ENCODE data around the gene WNK1. TPM values are rescaled to one million over a fixed set of nuclear protein-coding genes. Genes with fewer than 3 reads are reported as not detected.

Gene WNK1
- total RNA-seq, 2 experiments from 2014 or later = 84.1 to 131 TPM

- TF ChIP-seq, protein P1, sequence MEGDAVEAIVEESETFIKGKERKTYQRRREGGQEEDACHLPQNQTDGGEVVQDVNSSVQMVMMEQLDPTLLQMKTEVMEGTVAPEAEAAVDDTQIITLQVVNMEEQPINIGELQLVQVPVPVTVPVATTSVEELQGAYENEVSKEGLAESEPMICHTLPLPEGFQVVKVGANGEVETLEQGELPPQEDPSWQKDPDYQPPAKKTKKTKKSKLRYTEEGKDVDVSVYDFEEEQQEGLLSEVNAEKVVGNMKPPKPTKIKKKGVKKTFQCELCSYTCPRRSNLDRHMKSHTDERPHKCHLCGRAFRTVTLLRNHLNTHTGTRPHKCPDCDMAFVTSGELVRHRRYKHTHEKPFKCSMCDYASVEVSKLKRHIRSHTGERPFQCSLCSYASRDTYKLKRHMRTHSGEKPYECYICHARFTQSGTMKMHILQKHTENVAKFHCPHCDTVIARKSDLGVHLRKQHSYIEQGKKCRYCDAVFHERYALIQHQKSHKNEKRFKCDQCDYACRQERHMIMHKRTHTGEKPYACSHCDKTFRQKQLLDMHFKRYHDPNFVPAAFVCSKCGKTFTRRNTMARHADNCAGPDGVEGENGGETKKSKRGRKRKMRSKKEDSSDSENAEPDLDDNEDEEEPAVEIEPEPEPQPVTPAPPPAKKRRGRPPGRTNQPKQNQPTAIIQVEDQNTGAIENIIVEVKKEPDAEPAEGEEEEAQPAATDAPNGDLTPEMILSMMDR (conservative IDR thresholded peaks at IDR 0.05; ENCODE audit: low read length) = peak; percentile 88
- no peak for TF ChIP-seq EZH2phosphoT487 (IDR thresholded peaks at IDR 0.05; ENCODE audit: borderline replicate concordance, low read depth, low read length)
- peak; percentile 99 for DNase-seq (ENCODE audit: low spot score)
- peak overlapping the region; percentile 90 for H3K4me2 ChIP-seq (ENCODE audit: low read length)
- peak overlapping the region; percentile 92 for H2AFZ ChIP-seq (ENCODE audit: low read length)
- no peaks in the 10 kb centered on the region for H3K9me2 ChIP-seq (ENCODE audit: insufficient read depth, low read length)
- peaks cover 39% of the 10 kb centered on the region for H3K4me1 ChIP-seq (ENCODE audit: insufficient read depth, low read length, poor library complexity, severe bottlenecking)
- intact Hi-C loops (cut with micrococcal nuclease; ENCODE audit: unreplicated experiment) = loop anchor here (1.0 to 10.0 kb wide), 7 partner anchors 27 to 843 kb away; partner anchors contain the start of genes FBXL14 and RAD52
- H4K20me1 ChIP-seq (ENCODE audit: insufficient read depth, low read length) = peaks cover 24% of the 10 kb centered on the region
- H3K9me3 ChIP-seq (ENCODE audit: low read length) = no peaks in the 10 kb centered on the region
- peaks cover 26% of the 10 kb centered on the region for H3K36me3 ChIP-seq (ENCODE audit: insufficient read depth, low read length)
- BruUV-seq (replicated peaks) = no TSS peak
- H3K27ac ChIP-seq (ENCODE audit: low read depth, low read length, poor library complexity, severe bottlenecking) = peak overlapping the region; percentile 90
- POLR2A ChIA-PET = interaction anchor here (0.6 to 3.8 kb wide), 42 partner anchors 9 to 565 kb away, joined by 3 to 37 read pairs (median 4); partner anchors contain the start of gene RAD52
- peaks cover 36% of the 10 kb centered on the region for H3K79me2 ChIP-seq (ENCODE audit: insufficient read depth, low read depth, low read length)
- peak overlapping the region; percentile 87 for H3K4me3 ChIP-seq (ENCODE audit: low read depth, low read length, poor library complexity, severe bottlenecking)
- CTCF ChIA-PET (ENCODE audit: unreplicated experiment) = interaction anchor here (0.6 to 3.1 kb wide), 10 partner anchors 12 to 182 kb away, joined by 3 to 25 read pairs (median 4); partner anchors contain the start of gene NINJ2
Observed at GRCh38 chr12:751192-751998, 984 bp upstream of the WNK1 start.

DNA sequence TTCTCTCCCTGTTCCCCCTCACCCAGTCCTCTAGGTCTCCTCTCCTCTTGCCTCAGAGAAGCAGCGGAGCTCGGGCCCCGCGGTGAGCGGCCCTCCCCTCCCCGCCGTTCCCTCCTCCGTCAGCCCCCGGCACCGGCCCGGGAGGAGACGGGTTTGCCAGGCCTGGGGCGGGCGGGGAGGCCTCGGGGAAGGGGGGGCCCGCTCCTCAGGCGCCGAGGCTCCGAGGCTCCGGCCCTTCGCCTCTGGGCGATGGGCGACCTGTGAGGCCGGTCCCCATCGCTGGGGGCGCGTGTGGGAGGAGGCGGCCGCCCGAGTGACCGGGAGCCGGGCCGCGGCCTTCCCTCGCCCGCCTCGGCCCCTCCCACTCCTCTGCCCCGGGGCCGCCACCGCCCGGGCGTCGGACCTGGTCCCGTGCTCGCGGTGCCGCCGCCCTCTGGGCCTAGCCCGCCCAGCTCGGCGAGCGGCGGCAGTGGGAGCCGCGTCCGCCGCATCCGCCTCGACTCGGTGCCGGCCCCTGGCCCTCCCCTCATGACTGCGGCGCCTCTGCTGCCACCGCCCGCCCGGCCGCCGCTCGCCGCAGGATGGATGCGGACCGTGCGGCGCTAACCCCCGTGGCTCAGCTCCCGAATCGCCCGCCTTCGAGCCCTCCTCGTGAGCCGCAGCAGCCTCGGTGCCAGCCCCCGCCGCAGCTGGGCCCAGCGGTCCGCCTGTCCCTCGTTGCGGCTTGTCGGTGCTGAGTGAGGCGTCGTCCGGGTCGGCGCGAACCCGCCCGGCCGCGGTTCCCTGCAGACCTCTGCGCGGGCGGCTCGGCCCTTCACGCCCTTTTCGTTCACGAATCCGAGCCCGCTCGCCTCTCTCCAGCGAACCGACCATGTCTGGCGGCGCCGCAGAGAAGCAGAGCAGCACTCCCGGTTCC is 574 bp downstream of the WNK1 start:
- Histone ChIP-seq H3K4me2 (ENCODE audit: low read length) (peak overlapping the region; percentile 96), H4K20me1 (ENCODE audit: insufficient read depth, low read length) (peaks cover 30% of the 10 kb centered on the region), H3K4me3 (ENCODE audit: low read depth, low read length, poor library complexity, severe bottlenecking) (peak overlapping the region; percentile 87), H3K9me3 (ENCODE audit: low read length) (no peaks in the 10 kb centered on the region), H3K9me2 (ENCODE audit: insufficient read depth, low read length) (no peaks in the 10 kb centered on the region), H2AFZ (ENCODE audit: low read length) (peak overlapping the region; percentile 20; the same call in 1 of the 2 replicates), H3K36me3 (ENCODE audit: insufficient read depth, low read length) (peaks cover 36% of the 10 kb centered on the region), H3K27ac (ENCODE audit: low read depth, low read length, poor library complexity, severe bottlenecking) (peak overlapping the region; percentile 75), H3K79me2 (ENCODE audit: insufficient read depth, low read depth, low read length) (peaks cover 51% of the 10 kb centered on the region), H3K4me1 (ENCODE audit: insufficient read depth, low read length, poor library complexity, severe bottlenecking) (peaks cover 40% of the 10 kb centered on the region)
- POLR2A ChIA-PET = interaction anchor here (0.5 to 3.8 kb wide), 5 partner anchors 15 to 1158 kb away, joined by 3 to 34 read pairs (median 5); no protein-coding TSS in a partner anchor
- BruUV-seq (replicated peaks) = no TSS peak
- no peak for TF ChIP-seq EZH2phosphoT487 (IDR thresholded peaks at IDR 0.05; ENCODE audit: borderline replicate concordance, low read depth, low read length)
- TF ChIP-seq, protein P1 (conservative IDR thresholded peaks at IDR 0.05; ENCODE audit: low read length) = peak; percentile 31; the same call in 1 of the 2 replicates
- CTCF ChIA-PET (ENCODE audit: unreplicated experiment) = interaction anchor here (0.5 kb wide), 1 partner anchor 138 kb away, joined by 3 read pairs; no protein-coding TSS in a partner anchor
- intact Hi-C loops (cut with micrococcal nuclease; ENCODE audit: unreplicated experiment) = loop anchor here (2.0 to 10.0 kb wide), 2 partner anchors 238 to 842 kb away; partner anchors contain the start of genes ERC1 and FBXL14
- peak; percentile 72 for DNase-seq (ENCODE audit: low spot score)
